Measurements from ENCODE around the gene ATP6AP1.

ATP6AP1 gene

GRCh38 chrX:154472685-154473632, 44.5 kb downstream of the ATP6AP1 start:
- DNase-seq = no peak

GRCh38 chrX:154473683-154474082, 45.2 kb downstream of the ATP6AP1 start:
- DNase-seq = no peak

- no peak for DNase-seq
Observed at GRCh38 chrX:154476821-154477220, 48.3 kb downstream of the ATP6AP1 start.

- DNase-seq = no peak
Observed at GRCh38 chrX:154477891-154478477, 49.5 kb downstream of the ATP6AP1 start.

- DNase-seq = peak; percentile 42
Observed at GRCh38 chrX:154478728-154479622, 50.5 kb downstream of the ATP6AP1 start, which contains the start of gene LAGE3. LAGE3 (minus strand) TSS chrX:154479281; CDS start chrX:154478915, 366 bp downstream.

- no peak for DNase-seq
Observed at GRCh38 chrX:154481195-154481594, 52.7 kb downstream of the ATP6AP1 start.

GRCh38 chrX:154481911-154482601, 53.6 kb downstream of the ATP6AP1 start:
- no peak for DNase-seq

- DNase-seq = no peak
Observed at GRCh38 chrX:154482786-154483185, 54.3 kb downstream of the ATP6AP1 start.

GRCh38 chrX:154483325-154483724, 54.8 kb downstream of the ATP6AP1 start:
- no peak for DNase-seq

- DNase-seq = no peak
Observed at GRCh38 chrX:154484255-154485149, 56.0 kb downstream of the ATP6AP1 start.

- DNase-seq = no peak
Observed at GRCh38 chrX:154485150-154486051, 56.9 kb downstream of the ATP6AP1 start.

GRCh38 chrX:154486052-154486395, 57.5 kb downstream of the ATP6AP1 start:
- DNase-seq = no peak
